ENCODE results near the gene C6.

- no peak for TF ChIP-seq EZH2 (IDR thresholded peaks at IDR 0.05; ENCODE audit: low read length, missing control alignments)
- TF ChIP-seq, protein P1, sequence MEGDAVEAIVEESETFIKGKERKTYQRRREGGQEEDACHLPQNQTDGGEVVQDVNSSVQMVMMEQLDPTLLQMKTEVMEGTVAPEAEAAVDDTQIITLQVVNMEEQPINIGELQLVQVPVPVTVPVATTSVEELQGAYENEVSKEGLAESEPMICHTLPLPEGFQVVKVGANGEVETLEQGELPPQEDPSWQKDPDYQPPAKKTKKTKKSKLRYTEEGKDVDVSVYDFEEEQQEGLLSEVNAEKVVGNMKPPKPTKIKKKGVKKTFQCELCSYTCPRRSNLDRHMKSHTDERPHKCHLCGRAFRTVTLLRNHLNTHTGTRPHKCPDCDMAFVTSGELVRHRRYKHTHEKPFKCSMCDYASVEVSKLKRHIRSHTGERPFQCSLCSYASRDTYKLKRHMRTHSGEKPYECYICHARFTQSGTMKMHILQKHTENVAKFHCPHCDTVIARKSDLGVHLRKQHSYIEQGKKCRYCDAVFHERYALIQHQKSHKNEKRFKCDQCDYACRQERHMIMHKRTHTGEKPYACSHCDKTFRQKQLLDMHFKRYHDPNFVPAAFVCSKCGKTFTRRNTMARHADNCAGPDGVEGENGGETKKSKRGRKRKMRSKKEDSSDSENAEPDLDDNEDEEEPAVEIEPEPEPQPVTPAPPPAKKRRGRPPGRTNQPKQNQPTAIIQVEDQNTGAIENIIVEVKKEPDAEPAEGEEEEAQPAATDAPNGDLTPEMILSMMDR (conservative IDR thresholded peaks at IDR 0.05 in 1 of 2, IDR thresholded peaks at IDR 0.05 in 1 of 2; ENCODE audit: low read depth in 1 of 2, low read length in 2 of 2), result no peak
These were observed 39.8 kb upstream of the C6 start for GRCh38 chr5:41253109-41253508.

All from fibroblast of lung (primary cell).